Suprapubic skin (tissue), 3 donors: ENCODE results near the gene RPTOR.

Experiments used
- CTCF ChIP-seq, 2 donors: fragments of 200-600 bp in 1 of 2; fragments of 450-650 bp in 1 of 2; sonication (generic) in 1 of 2; IDR thresholded peaks; one replicate each; pipeline ENCODE4 v1.5.1; 2016 to 2019; ENCODE audit warnings: antibody characterized with exemption in 2 of 2, mild to moderate bottlenecking in 1 of 2, moderate library complexity in 1 of 2
- EP300 ChIP-seq: sonication (generic); formaldehyde crosslinking; IDR thresholded peaks from one replicate; pipeline ENCODE4 v1.6.1; 2017; ENCODE audit warnings: antibody characterized with exemption

- TF ChIP-seq CTCF (IDR thresholded peaks at IDR 0.05) (no peak), EP300 (no peak)
Measured at GRCh38 chr17:80924807-80925610, 380.4 kb downstream of the RPTOR start.
